GM19023 (cell line): Measurements from ENCODE around the gene ZNF775.

Experiments
- ATAC-seq: cut with Tn5 transposase; IDR thresholded peaks from one replicate; pipeline ENCODE4 v1.9.1; 2021; ENCODE audit warnings: mild to moderate bottlenecking, moderate library complexity; ENCODE audit not compliant: unreplicated experiment

Gene ZNF775

GRCh38 chr7:150410131-150410530 lies 31.0 kb downstream of the ZNF775 start:
- ATAC-seq, result no peak

GRCh38 chr7:150410680-150411346 lies 31.7 kb downstream of the ZNF775 start:
- ATAC-seq, result no peak

GRCh38 chr7:150411606-150412005 lies 32.5 kb downstream of the ZNF775 start:
- no peak for ATAC-seq

- no peak for ATAC-seq
Observed at GRCh38 chr7:150412016-150412415, 32.9 kb downstream of the ZNF775 start.

GRCh38 chr7:150412518-150413488 lies 33.7 kb downstream of the ZNF775 start:
- no peak for ATAC-seq

GRCh38 chr7:150413640-150414081 lies 34.5 kb downstream of the ZNF775 start:
- no peak for ATAC-seq

GRCh38 chr7:150415161-150416153 lies 36.3 kb downstream of the ZNF775 start:
- no peak for ATAC-seq

- ATAC-seq, result no peak
Observed at GRCh38 chr7:150417239-150417638, 38.1 kb downstream of the ZNF775 start.

- no peak for ATAC-seq
Observed at GRCh38 chr7:150417863-150418262, 38.7 kb downstream of the ZNF775 start.

GRCh38 chr7:150420242-150420641 lies 41.1 kb downstream of the ZNF775 start:
- no peak for ATAC-seq

- peak; percentile 96 for ATAC-seq
Observed at GRCh38 chr7:150420987-150421674, 42.0 kb downstream of the ZNF775 start.

- no peak for ATAC-seq
Observed at GRCh38 chr7:150421831-150422230, 42.7 kb downstream of the ZNF775 start.

- ATAC-seq, result no peak
Observed at GRCh38 chr7:150425670-150426069, 46.5 kb downstream of the ZNF775 start.

- no peak for ATAC-seq
Observed at GRCh38 chr7:150428671-150429451, 49.7 kb downstream of the ZNF775 start.

GRCh38 chr7:150429699-150430098 lies 50.6 kb downstream of the ZNF775 start:
- no peak for ATAC-seq

- ATAC-seq, result no peak
Observed at GRCh38 chr7:150430465-150431085, 51.4 kb downstream of the ZNF775 start.

- ATAC-seq, result no peak
Observed at GRCh38 chr7:150431839-150432658, 52.9 kb downstream of the ZNF775 start.
